SK-N-SH (cell line): Measurements from ENCODE around the gene TMEM131.

Source experiments
- CHD2 ChIP-seq: fragments of 150-350 bp; IDR thresholded peaks from 2 replicates; pipeline ENCODE4 v1.6.1; 2018; ENCODE audit warnings: low read length; ENCODE audit not compliant: partially characterized antibody
- POLR2AphosphoS5 ChIP-seq: IDR thresholded peaks from 2 replicates; pipeline ENCODE4 v1.6.1; 2012; ENCODE audit warnings: low read depth, low read length
- RFX5 ChIP-seq: IDR thresholded peaks from 2 replicates; pipeline ENCODE4 v1.6.1; 2012; ENCODE audit warnings: mild to moderate bottlenecking, improper control_type of control experiment, low read length
- TAF1 ChIP-seq: IDR thresholded peaks from 2 replicates; pipeline ENCODE4 v1.6.1; 2012; ENCODE audit warnings: low read depth, mild to moderate bottlenecking, low read length, moderate library complexity, borderline replicate concordance
- TF ChIP-seq, protein P1 (sequence below): fragments of 200-600 bp; sonication (generic); IDR thresholded peaks from 2 replicates; pipeline ENCODE4 v1.6.1; 2017; ENCODE audit warnings: antibody characterized with exemption, mild to moderate bottlenecking, moderate library complexity
- TF ChIP-seq, protein P2 (sequence below): IDR thresholded peaks from 2 replicates; pipeline ENCODE4 v1.6.1; 2012; ENCODE audit warnings: mild to moderate bottlenecking, low read depth, low read length, moderate library complexity

DNA sequence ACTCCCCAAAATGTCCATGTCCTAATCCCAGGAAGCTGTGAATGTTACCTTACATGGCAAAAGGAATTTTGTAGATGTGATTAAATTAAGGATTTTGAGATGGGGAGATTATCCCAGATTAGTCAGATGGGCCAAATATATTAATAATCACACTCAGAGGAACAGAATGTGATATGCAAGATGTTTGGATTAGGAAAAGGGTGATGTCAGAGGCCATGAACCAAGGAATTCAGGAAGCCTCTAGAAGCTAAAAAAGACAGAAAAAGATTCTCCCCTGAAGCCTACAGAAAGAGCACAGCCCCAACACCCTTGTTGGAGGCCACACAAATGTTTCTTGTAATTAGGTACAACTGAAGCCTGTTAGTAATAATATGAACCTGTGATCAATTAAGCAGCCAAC is 13.1 kb downstream of the TMEM131 start:
- TF ChIP-seq TAF1 (no peak), POLR2AphosphoS5 (no peak), RFX5 (no peak), CHD2 (no peak)
- TF ChIP-seq, protein P1, sequence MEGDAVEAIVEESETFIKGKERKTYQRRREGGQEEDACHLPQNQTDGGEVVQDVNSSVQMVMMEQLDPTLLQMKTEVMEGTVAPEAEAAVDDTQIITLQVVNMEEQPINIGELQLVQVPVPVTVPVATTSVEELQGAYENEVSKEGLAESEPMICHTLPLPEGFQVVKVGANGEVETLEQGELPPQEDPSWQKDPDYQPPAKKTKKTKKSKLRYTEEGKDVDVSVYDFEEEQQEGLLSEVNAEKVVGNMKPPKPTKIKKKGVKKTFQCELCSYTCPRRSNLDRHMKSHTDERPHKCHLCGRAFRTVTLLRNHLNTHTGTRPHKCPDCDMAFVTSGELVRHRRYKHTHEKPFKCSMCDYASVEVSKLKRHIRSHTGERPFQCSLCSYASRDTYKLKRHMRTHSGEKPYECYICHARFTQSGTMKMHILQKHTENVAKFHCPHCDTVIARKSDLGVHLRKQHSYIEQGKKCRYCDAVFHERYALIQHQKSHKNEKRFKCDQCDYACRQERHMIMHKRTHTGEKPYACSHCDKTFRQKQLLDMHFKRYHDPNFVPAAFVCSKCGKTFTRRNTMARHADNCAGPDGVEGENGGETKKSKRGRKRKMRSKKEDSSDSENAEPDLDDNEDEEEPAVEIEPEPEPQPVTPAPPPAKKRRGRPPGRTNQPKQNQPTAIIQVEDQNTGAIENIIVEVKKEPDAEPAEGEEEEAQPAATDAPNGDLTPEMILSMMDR: no peak
- TF ChIP-seq, protein P2, sequence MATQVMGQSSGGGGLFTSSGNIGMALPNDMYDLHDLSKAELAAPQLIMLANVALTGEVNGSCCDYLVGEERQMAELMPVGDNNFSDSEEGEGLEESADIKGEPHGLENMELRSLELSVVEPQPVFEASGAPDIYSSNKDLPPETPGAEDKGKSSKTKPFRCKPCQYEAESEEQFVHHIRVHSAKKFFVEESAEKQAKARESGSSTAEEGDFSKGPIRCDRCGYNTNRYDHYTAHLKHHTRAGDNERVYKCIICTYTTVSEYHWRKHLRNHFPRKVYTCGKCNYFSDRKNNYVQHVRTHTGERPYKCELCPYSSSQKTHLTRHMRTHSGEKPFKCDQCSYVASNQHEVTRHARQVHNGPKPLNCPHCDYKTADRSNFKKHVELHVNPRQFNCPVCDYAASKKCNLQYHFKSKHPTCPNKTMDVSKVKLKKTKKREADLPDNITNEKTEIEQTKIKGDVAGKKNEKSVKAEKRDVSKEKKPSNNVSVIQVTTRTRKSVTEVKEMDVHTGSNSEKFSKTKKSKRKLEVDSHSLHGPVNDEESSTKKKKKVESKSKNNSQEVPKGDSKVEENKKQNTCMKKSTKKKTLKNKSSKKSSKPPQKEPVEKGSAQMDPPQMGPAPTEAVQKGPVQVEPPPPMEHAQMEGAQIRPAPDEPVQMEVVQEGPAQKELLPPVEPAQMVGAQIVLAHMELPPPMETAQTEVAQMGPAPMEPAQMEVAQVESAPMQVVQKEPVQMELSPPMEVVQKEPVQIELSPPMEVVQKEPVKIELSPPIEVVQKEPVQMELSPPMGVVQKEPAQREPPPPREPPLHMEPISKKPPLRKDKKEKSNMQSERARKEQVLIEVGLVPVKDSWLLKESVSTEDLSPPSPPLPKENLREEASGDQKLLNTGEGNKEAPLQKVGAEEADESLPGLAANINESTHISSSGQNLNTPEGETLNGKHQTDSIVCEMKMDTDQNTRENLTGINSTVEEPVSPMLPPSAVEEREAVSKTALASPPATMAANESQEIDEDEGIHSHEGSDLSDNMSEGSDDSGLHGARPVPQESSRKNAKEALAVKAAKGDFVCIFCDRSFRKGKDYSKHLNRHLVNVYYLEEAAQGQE: no peak
